WTC11 (cell line): ENCODE results near the gene STK33.

Source experiments
- ESRRA ChIP-seq: sonication (generic); formaldehyde crosslinking; IDR thresholded peaks from 2 replicates; pipeline ENCODE4 v1.8.1; 2022; ENCODE audit warnings: mild to moderate bottlenecking, missing genetic modification reagents, borderline replicate concordance
- ZNF232 ChIP-seq: sonication (generic); formaldehyde crosslinking; IDR thresholded peaks from 2 replicates; pipeline ENCODE4 v1.8.0; 2022; ENCODE audit warnings: mild to moderate bottlenecking, missing genetic modification reagents
- TF ChIP-seq, protein P1 (sequence below): sonication (generic); formaldehyde crosslinking; IDR thresholded peaks from 2 replicates; pipeline ENCODE4 v1.8.0; 2022; ENCODE audit warnings: missing genetic modification reagents
- TF ChIP-seq, protein P2 (sequence below): fragments of 200-600 bp; IDR thresholded peaks from 2 replicates; pipeline ENCODE4 v1.8.0; 2022; ENCODE audit warnings: antibody characterized with exemption
- TF ChIP-seq, protein P3 (sequence below): sonication (generic); formaldehyde crosslinking; IDR thresholded peaks from 2 replicates; pipeline ENCODE4 v1.8.0; 2022; ENCODE audit warnings: mild to moderate bottlenecking, missing genetic modification reagents

DNA sequence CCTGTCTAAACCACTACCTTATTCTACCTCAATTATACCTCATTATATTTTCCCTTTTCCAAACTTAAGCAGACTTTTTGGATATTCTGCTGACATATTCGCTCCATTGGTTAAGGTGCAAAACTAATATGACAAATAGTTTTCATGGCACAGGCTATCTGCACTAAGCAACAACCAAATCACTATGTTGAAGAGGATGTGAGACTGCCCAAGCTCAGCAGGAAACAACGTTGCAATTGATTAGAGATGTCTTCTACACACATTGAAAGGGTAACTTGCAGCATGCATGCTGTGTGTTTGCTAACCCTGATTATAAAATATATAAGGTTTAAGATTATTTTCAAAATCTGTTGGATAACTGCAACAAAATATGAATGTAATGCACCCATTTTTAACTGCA is 61.6 kb downstream of the STK33 start:
- no peak for TF ChIP-seq ESRRA (CRISPR knock-in tag)
- no peak for TF ChIP-seq ZNF232 (CRISPR knock-in tag)
- TF ChIP-seq, protein P1, sequence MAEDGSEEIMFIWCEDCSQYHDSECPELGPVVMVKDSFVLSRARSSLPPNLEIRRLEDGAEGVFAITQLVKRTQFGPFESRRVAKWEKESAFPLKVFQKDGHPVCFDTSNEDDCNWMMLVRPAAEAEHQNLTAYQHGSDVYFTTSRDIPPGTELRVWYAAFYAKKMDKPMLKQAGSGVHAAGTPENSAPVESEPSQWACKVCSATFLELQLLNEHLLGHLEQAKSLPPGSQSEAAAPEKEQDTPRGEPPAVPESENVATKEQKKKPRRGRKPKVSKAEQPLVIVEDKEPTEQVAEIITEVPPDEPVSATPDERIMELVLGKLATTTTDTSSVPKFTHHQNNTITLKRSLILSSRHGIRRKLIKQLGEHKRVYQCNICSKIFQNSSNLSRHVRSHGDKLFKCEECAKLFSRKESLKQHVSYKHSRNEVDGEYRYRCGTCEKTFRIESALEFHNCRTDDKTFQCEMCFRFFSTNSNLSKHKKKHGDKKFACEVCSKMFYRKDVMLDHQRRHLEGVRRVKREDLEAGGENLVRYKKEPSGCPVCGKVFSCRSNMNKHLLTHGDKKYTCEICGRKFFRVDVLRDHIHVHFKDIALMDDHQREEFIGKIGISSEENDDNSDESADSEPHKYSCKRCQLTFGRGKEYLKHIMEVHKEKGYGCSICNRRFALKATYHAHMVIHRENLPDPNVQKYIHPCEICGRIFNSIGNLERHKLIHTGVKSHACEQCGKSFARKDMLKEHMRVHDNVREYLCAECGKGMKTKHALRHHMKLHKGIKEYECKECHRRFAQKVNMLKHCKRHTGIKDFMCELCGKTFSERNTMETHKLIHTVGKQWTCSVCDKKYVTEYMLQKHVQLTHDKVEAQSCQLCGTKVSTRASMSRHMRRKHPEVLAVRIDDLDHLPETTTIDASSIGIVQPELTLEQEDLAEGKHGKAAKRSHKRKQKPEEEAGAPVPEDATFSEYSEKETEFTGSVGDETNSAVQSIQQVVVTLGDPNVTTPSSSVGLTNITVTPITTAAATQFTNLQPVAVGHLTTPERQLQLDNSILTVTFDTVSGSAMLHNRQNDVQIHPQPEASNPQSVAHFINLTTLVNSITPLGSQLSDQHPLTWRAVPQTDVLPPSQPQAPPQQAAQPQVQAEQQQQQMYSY (CRISPR knock-in tag), result no peak
- TF ChIP-seq, protein P2, sequence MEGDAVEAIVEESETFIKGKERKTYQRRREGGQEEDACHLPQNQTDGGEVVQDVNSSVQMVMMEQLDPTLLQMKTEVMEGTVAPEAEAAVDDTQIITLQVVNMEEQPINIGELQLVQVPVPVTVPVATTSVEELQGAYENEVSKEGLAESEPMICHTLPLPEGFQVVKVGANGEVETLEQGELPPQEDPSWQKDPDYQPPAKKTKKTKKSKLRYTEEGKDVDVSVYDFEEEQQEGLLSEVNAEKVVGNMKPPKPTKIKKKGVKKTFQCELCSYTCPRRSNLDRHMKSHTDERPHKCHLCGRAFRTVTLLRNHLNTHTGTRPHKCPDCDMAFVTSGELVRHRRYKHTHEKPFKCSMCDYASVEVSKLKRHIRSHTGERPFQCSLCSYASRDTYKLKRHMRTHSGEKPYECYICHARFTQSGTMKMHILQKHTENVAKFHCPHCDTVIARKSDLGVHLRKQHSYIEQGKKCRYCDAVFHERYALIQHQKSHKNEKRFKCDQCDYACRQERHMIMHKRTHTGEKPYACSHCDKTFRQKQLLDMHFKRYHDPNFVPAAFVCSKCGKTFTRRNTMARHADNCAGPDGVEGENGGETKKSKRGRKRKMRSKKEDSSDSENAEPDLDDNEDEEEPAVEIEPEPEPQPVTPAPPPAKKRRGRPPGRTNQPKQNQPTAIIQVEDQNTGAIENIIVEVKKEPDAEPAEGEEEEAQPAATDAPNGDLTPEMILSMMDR, result no peak
- TF ChIP-seq, protein P3, sequence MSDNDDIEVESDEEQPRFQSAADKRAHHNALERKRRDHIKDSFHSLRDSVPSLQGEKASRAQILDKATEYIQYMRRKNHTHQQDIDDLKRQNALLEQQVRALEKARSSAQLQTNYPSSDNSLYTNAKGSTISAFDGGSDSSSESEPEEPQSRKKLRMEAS (CRISPR knock-in tag), result no peak
